Thyroid gland (tissue), 4 donors: ENCODE data around the gene MEST. TPM values are rescaled to one million over a fixed set of nuclear protein-coding genes. Genes with fewer than 3 reads are reported as not detected.
"Not testable (repeated sequence)": the region's sequence is repeated elsewhere in the genome, so short reads cannot be mapped to it uniquely, and the experiment has no call there.

Experiments used
- DNase-seq, 2 donors: peaks; one replicate each; pipeline ENCODE4 v3.0.0-alpha.2; 2019
- H3K27ac ChIP-seq, 3 donors: fragments of 200-600 bp; sonication (generic); 1 replicate in 2 of 3; 2 replicates in 1 of 3; pipeline ENCODE4 v1.5.1; 2016 to 2019; ENCODE audit warnings: mild to moderate bottlenecking in 1 of 3, moderate library complexity in 1 of 3
- H3K27me3 ChIP-seq: fragments of 200-600 bp; sonication (generic); one replicate; pipeline ENCODE4 v1.5.1; 2019
- H3K36me3 ChIP-seq, 2 donors: fragments of 200-600 bp; sonication (generic); one replicate each; pipeline ENCODE4 v1.5.1; 2016 to 2019
- H3K4me1 ChIP-seq, 2 donors: fragments of 200-600 bp; sonication (generic); one replicate each; pipeline ENCODE4 v1.5.1; 2017 to 2019
- H3K4me3 ChIP-seq, 3 donors: fragments of 200-600 bp; sonication (generic); replicated peaks in 1 of 3; 1 replicate in 2 of 3; 2 replicates in 1 of 3; pipeline ENCODE4 v1.5.1; 2016; ENCODE audit warnings: mild to moderate bottlenecking in 1 of 3
- H3K9me3 ChIP-seq: fragments of 200-600 bp; sonication (generic); one replicate; pipeline ENCODE4 v1.5.1; 2017
- POLR2A ChIP-seq, 2 donors: fragments of 450-650 bp; IDR thresholded peaks; one replicate each; pipeline ENCODE4 v1.6.1; 2017; ENCODE audit warnings: antibody characterized with exemption in 2 of 2, mild to moderate bottlenecking in 2 of 2, moderate library complexity in 1 of 2
- WGBS, 2 donors: methylation state at CpG; one replicate each; pipeline ENCODE4 v1.1.5; 2017; 5-methylcytosine and 5-hydroxymethylcytosine counted together
- intact Hi-C: fragments of 100-400 bp; cut with DNase I; formaldehyde crosslinking; loops from one replicate; pipeline ENCODE4 v1.15.1; 2023
- total RNA-seq, 4 donors: library from RNA; depleted of rRNA; stranded (reverse); fragments of >200 nt; gene quantifications; one replicate each; pipeline ENCODE4 v1.2.3, GENCODE V29; 2016
- TF ChIP-seq, protein P1 (sequence below), 6 experiments: fragments of 200-600 bp in 3 of 6; fragments of 450-650 bp in 3 of 6; sonication (generic) in 3 of 6; IDR thresholded peaks; one replicate each; pipeline ENCODE4 v1.5.1; 2016 to 2019; ENCODE audit warnings: antibody characterized with exemption in 6 of 6, mild to moderate bottlenecking in 2 of 6, inconsistent platforms in 1 of 6, moderate library complexity in 1 of 6

Gene MEST
- total RNA-seq, 4 donors from 2014 or later, result 20.7 to 29.8 (median 25.5) TPM

GRCh38 chr7:130446259-130446658, 45.6 kb upstream of the MEST start:
- DNase-seq, result no peak
- WGBS, 2 donors, result 89% methylated on average over 3 of the region's 3 CpGs

GRCh38 chr7:130451344-130451743, 40.5 kb upstream of the MEST start:
- H3K27me3 ChIP-seq, H3K27ac ChIP-seq, H3K4me3 ChIP-seq, intact Hi-C loops, H3K9me3 ChIP-seq, H3K36me3 ChIP-seq, DNase-seq, H3K4me1 ChIP-seq: not testable (repeated sequence)
- 95 to 96% methylated on average over 3 of the region's 3 CpGs for WGBS, 2 donors

More at GRCh38 chr7:130446259-130446658, 45.6 kb upstream of the MEST start:
- H3K9me3 ChIP-seq, result no peaks in the 10 kb centered on the region
- TF ChIP-seq POLR2A (IDR thresholded peaks at IDR 0.05), result no peak
- TF ChIP-seq, protein P1, sequence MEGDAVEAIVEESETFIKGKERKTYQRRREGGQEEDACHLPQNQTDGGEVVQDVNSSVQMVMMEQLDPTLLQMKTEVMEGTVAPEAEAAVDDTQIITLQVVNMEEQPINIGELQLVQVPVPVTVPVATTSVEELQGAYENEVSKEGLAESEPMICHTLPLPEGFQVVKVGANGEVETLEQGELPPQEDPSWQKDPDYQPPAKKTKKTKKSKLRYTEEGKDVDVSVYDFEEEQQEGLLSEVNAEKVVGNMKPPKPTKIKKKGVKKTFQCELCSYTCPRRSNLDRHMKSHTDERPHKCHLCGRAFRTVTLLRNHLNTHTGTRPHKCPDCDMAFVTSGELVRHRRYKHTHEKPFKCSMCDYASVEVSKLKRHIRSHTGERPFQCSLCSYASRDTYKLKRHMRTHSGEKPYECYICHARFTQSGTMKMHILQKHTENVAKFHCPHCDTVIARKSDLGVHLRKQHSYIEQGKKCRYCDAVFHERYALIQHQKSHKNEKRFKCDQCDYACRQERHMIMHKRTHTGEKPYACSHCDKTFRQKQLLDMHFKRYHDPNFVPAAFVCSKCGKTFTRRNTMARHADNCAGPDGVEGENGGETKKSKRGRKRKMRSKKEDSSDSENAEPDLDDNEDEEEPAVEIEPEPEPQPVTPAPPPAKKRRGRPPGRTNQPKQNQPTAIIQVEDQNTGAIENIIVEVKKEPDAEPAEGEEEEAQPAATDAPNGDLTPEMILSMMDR (IDR thresholded peaks at IDR 0.05), result no peak
- intact Hi-C loops, result no loop called here
- no peaks in the 10 kb centered on the region for H3K36me3 ChIP-seq
- H3K4me3 ChIP-seq, result no peak overlapping the region
- H3K4me1 ChIP-seq, result peaks cover 6 to 12% of the 10 kb centered on the region in 2 donors
- H3K27me3 ChIP-seq, result no peaks in the 10 kb centered on the region
- no peak overlapping the region for H3K27ac ChIP-seq

GRCh38 chr7:130452951-130453350, 38.9 kb upstream of the MEST start:
- no peak for TF ChIP-seq POLR2A (IDR thresholded peaks at IDR 0.05)
- TF ChIP-seq, protein P1 (IDR thresholded peaks at IDR 0.05), result no peak
- Histone ChIP-seq H3K27ac (no peak overlapping the region), H3K36me3 (no peaks in the 10 kb centered on the region), H3K27me3 (no peaks in the 10 kb centered on the region), H3K4me1 (no peaks in the 10 kb centered on the region), H3K9me3 (no peaks in the 10 kb centered on the region), H3K4me3 (no peak overlapping the region)
- no peak for DNase-seq
- WGBS, 2 donors, result 86 to 88% methylated on average over 3 of the region's 3 CpGs
- intact Hi-C loops, result no loop called here

- DNase-seq, result no peak
- intact Hi-C loops, result no loop called here
- Histone ChIP-seq H3K9me3 (no peaks in the 10 kb centered on the region), H3K36me3 (no peaks in the 10 kb centered on the region), H3K4me3 (no peak overlapping the region), H3K27ac (no peak overlapping the region), H3K4me1 (no peaks in the 10 kb centered on the region), H3K27me3 (no peaks in the 10 kb centered on the region)
- WGBS, 2 donors, result 82 to 88% methylated on average over 2 of the region's 2 CpGs
- TF ChIP-seq, protein P1 (IDR thresholded peaks at IDR 0.05), result no peak
- TF ChIP-seq POLR2A (IDR thresholded peaks at IDR 0.05), result no peak
Observed at GRCh38 chr7:130454959-130455358, 36.9 kb upstream of the MEST start.

DNA sequence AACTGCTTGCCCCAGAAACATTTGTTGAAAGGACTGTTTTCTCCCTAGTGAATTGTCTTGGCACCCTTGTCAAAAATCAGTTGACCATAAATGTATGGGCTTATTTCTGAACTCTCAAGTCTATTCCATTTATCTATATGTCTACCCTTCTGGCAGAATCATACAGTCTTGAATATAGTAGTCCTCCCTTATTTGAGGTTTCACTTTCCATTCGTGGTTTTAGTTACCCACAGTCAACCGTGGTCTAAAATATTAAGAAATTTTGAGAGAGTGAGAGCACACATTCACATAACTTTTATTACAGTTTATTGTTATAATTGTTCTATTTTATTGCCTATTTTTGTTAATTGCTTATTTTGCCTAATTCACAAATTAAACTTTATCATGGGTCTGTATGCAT, 33.6 kb upstream of the MEST start:
- TF ChIP-seq, protein P1 (IDR thresholded peaks at IDR 0.05), result no peak
- TF ChIP-seq POLR2A (IDR thresholded peaks at IDR 0.05), result no peak
- intact Hi-C loops, result no loop called here
- no peaks in the 10 kb centered on the region for H3K9me3 ChIP-seq
- WGBS, 2 donors, result 83 to 87% methylated on average over 2 of the region's 2 CpGs
- no peak for DNase-seq
- no peaks in the 10 kb centered on the region for H3K4me1 ChIP-seq
- no peak overlapping the region for H3K27ac ChIP-seq
- H3K36me3 ChIP-seq, result no peaks in the 10 kb centered on the region
- no peak overlapping the region for H3K4me3 ChIP-seq
- H3K27me3 ChIP-seq, result no peaks in the 10 kb centered on the region

GRCh38 chr7:130461272-130461671, 30.6 kb upstream of the MEST start:
- WGBS, 2 donors, result 69 to 74% methylated on average over 2 of the region's 2 CpGs
- DNase-seq, result no peak
- Histone ChIP-seq H3K4me1 (no peaks in the 10 kb centered on the region), H3K27me3 (no peaks in the 10 kb centered on the region), H3K4me3 (no peak overlapping the region), H3K36me3 (no peaks in the 10 kb centered on the region), H3K9me3 (no peaks in the 10 kb centered on the region), H3K27ac (no peak overlapping the region)
- no peak for TF ChIP-seq POLR2A (IDR thresholded peaks at IDR 0.05)
- TF ChIP-seq, protein P1 (IDR thresholded peaks at IDR 0.05), result no peak
- intact Hi-C loops, result no loop called here
